Adrenal gland (tissue), 5 donors: ENCODE measurements around the gene AGXT.

ENCODE experiments used
- POLR2A ChIP-seq, 2 donors: fragments of 450-650 bp; IDR thresholded peaks; one replicate each; pipeline ENCODE4 v1.6.1; 2017; ENCODE audit warnings: antibody characterized with exemption in 2 of 2, mild to moderate bottlenecking in 2 of 2, moderate library complexity in 1 of 2
- TF ChIP-seq, protein P1 (sequence below), 6 experiments: fragments of 450-650 bp in 4 of 6; fragments of 200-600 bp in 2 of 6; sonication (generic) in 1 of 6; IDR thresholded peaks; 1 replicate in 5 of 6; 2 replicates in 1 of 6; pipeline versions ENCODE4 v1.5.1 to v1.8.0; 2016 to 2021; ENCODE audit warnings: antibody characterized with exemption in 6 of 6, mild to moderate bottlenecking in 2 of 6, moderate library complexity in 1 of 6
- donor health status: DM: no; HTN: no; CAD: no.

DNA sequence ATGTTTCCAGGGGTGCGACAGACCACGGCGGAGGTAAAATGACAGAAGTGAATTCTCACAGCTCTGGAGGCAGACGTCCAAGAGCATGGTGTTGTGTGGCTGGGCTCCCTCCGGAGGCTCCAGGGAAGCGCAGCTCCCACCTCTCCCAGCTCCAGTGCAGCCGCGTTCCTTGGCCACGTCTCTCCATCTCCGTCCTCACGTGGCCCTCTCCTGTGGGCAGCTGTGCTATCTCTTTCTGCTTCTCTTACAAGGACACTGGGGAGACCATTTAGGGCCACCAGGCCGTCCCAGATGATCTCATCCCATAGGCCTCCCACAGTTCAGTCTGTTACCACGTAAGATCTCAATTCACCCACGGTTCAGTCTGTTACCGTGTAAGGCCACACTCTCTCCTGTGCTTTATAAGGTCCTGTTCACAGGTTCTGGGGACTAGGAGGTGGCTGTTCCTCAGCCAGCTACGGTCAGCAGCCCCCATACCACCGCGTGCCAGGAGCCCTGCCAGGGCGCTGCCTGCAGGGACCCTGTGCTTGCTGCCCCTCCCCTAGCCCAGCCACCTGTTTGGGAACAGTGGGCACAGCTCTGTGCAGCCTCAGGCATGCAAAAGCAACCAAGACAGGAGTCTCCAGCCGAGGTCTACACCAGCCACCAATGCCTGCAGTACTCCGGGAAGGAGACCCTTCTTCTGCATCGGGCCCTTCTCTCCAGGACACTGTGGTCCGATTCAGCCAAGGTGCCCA, 30.3 kb downstream of the AGXT start:
- TF ChIP-seq, protein P1, sequence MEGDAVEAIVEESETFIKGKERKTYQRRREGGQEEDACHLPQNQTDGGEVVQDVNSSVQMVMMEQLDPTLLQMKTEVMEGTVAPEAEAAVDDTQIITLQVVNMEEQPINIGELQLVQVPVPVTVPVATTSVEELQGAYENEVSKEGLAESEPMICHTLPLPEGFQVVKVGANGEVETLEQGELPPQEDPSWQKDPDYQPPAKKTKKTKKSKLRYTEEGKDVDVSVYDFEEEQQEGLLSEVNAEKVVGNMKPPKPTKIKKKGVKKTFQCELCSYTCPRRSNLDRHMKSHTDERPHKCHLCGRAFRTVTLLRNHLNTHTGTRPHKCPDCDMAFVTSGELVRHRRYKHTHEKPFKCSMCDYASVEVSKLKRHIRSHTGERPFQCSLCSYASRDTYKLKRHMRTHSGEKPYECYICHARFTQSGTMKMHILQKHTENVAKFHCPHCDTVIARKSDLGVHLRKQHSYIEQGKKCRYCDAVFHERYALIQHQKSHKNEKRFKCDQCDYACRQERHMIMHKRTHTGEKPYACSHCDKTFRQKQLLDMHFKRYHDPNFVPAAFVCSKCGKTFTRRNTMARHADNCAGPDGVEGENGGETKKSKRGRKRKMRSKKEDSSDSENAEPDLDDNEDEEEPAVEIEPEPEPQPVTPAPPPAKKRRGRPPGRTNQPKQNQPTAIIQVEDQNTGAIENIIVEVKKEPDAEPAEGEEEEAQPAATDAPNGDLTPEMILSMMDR (IDR thresholded peaks at IDR 0.05) = no peak
- TF ChIP-seq POLR2A (IDR thresholded peaks at IDR 0.05) = no peak
